IMR-90 (cell line): ENCODE measurements around the gene FGGY. TPM values are rescaled to one million over a fixed set of nuclear protein-coding genes. Genes with fewer than 3 reads are reported as not detected.

ENCODE experiments used
- ATAC-seq: fragments of 200-7000 bp; cut with Tn5 transposase; 2 replicates; pipeline ENCODE4 v1.9.1; 2020; ENCODE audit warnings: low read depth, mild to moderate bottlenecking, moderate library complexity
- BruUV-seq: library from RNA; stranded (reverse); fragments of 400-500 nt; replicated peaks from 2 replicates; lab custom pipeline; 2021; lab: Mats Ljungman, UMichigan
- CTCF ChIA-PET: fragments of 300-600 bp; formaldehyde crosslinking; extraction: SDS; loops from one replicate; lab custom pipeline; 2021; ENCODE audit warnings: antibody characterized with exemption; lab: Yijun Ruan, JAX
- POLR2A ChIA-PET: fragments of 300-600 bp; sonication (Branson Sonifier 250); formaldehyde crosslinking; loops from one replicate; lab custom pipeline; 2022; ENCODE audit warnings: antibody characterized with exemption; ENCODE audit not compliant: unreplicated experiment; lab: Charles Lee
- DNase-seq: peaks from one replicate; pipeline ENCODE4 v3.0.0; 2013
- H2AFZ ChIP-seq: replicated peaks from 2 replicates; pipeline ENCODE3; 2013; ENCODE audit warnings: low read length, mild to moderate bottlenecking; ENCODE audit not compliant: poor library complexity
- H2AK5ac ChIP-seq: 2 replicates; pipeline ENCODE4 v1.6.1; 2013; ENCODE audit warnings: low read depth, low read length, inconsistent platforms
- H2AK9ac ChIP-seq: replicated peaks from 2 replicates; pipeline ENCODE3; 2013; ENCODE audit warnings: mild to moderate bottlenecking, low read depth, low read length, moderate library complexity; ENCODE audit not compliant: poor library complexity
- H2BK120ac ChIP-seq: 2 replicates; pipeline ENCODE4 v1.6.1; 2013; ENCODE audit warnings: low read depth, low read length, inconsistent platforms
- H2BK15ac ChIP-seq: 3 replicates; pipeline ENCODE4 v1.6.1; 2013; ENCODE audit warnings: low read depth, low read length, inconsistent platforms
- H2BK20ac ChIP-seq: 2 replicates; pipeline ENCODE4 v1.6.1; 2013; ENCODE audit warnings: low read depth, mild to moderate bottlenecking, inconsistent platforms, low read length, moderate library complexity
- H2BK5ac ChIP-seq: 2 replicates; pipeline ENCODE4 v1.6.1; 2013; ENCODE audit warnings: mild to moderate bottlenecking, low read depth, low read length, inconsistent platforms; ENCODE audit not compliant: poor library complexity, severe bottlenecking
- H3K14ac ChIP-seq: replicated peaks from 2 replicates; pipeline ENCODE4 v1.6.1; 2013; ENCODE audit warnings: low read depth, low read length, inconsistent platforms
- H3K18ac ChIP-seq: 2 replicates; pipeline ENCODE4 v1.6.1; 2013; ENCODE audit warnings: low read depth, low read length, control low read depth
- H3K23ac ChIP-seq: 2 replicates; pipeline ENCODE4 v1.6.1; 2013; ENCODE audit warnings: low read depth, low read length, inconsistent platforms
- H3K27ac ChIP-seq: 2 replicates; pipeline ENCODE4 v1.5.1; 2013; ENCODE audit warnings: mild to moderate bottlenecking, control low read depth, low read length; ENCODE audit not compliant: insufficient read depth
- H3K27me3 ChIP-seq: 2 replicates; pipeline ENCODE4 v1.6.1; 2013; ENCODE audit warnings: low read length; ENCODE audit not compliant: control insufficient read depth, insufficient read depth
- H3K36me3 ChIP-seq: 2 replicates; pipeline ENCODE4 v1.6.1; 2013; ENCODE audit warnings: low read length, mixed read lengths; ENCODE audit not compliant: control insufficient read depth, insufficient read depth
- H3K4ac ChIP-seq: 2 replicates; pipeline ENCODE4 v1.6.1; 2013; ENCODE audit warnings: low read depth, low read length, inconsistent platforms
- H3K4me1 ChIP-seq: 2 replicates; pipeline ENCODE4 v1.6.1; 2013; ENCODE audit warnings: low read length, mixed read lengths; ENCODE audit not compliant: control insufficient read depth, insufficient read depth
- H3K4me2 ChIP-seq: 2 replicates; pipeline ENCODE4 v1.6.1; 2013; ENCODE audit warnings: low read depth, mild to moderate bottlenecking, control low read depth, low read length, moderate library complexity
- H3K4me3 ChIP-seq: 2 replicates; pipeline ENCODE4 v1.5.1; 2013; ENCODE audit warnings: low read depth, mild to moderate bottlenecking, control low read depth, low read length, moderate library complexity; ENCODE audit not compliant: insufficient read depth
- H3K56ac ChIP-seq: 2 replicates; pipeline ENCODE4 v1.6.1; 2013; ENCODE audit warnings: low read length, inconsistent platforms; ENCODE audit not compliant: insufficient read depth; ENCODE audit errors: extremely low read depth
- H3K79me1 ChIP-seq, 2 experiments: 2 replicates each; pipeline ENCODE4 v1.6.1; 2013; ENCODE audit warnings: low read length in 2 of 2, inconsistent platforms in 1 of 2, low read depth in 1 of 2
- H3K9ac ChIP-seq: 2 replicates; pipeline ENCODE4 v1.6.1; 2013; ENCODE audit warnings: low read depth, low read length, control low read depth
- H3K9me1 ChIP-seq: 2 replicates; pipeline ENCODE4 v1.6.1; 2013; ENCODE audit warnings: low read length, inconsistent platforms; ENCODE audit not compliant: insufficient read depth
- H3K9me3 ChIP-seq: 2 replicates; pipeline ENCODE4 v1.6.1; 2013; ENCODE audit warnings: low read length; ENCODE audit not compliant: control insufficient read depth, insufficient read depth
- H4K20me1 ChIP-seq: 2 replicates; pipeline ENCODE4 v1.6.1; 2013; ENCODE audit warnings: low read length, inconsistent platforms; ENCODE audit not compliant: insufficient read depth
- H4K5ac ChIP-seq: 2 replicates; pipeline ENCODE4 v1.6.1; 2013; ENCODE audit warnings: mild to moderate bottlenecking, low read depth, low read length, control low read depth
- H4K8ac ChIP-seq, 2 experiments: 2 replicates each; pipeline ENCODE4 v1.6.1; 2013; ENCODE audit warnings: low read depth in 2 of 2, low read length in 2 of 2, control low read depth in 1 of 2, inconsistent platforms in 1 of 2
- H4K91ac ChIP-seq: 2 replicates; pipeline ENCODE4 v1.6.1; 2013; ENCODE audit warnings: low read depth, low read length, inconsistent platforms; ENCODE audit not compliant: insufficient read depth
- BHLHE40 ChIP-seq: fragments of 150-350 bp; IDR thresholded peaks from 2 replicates; pipeline ENCODE4 v1.6.1; 2016; ENCODE audit warnings: mild to moderate bottlenecking, low read depth, low read length
- CEBPB ChIP-seq: IDR thresholded peaks from 2 replicates; pipeline ENCODE4 v1.6.1; 2012; ENCODE audit warnings: low read depth, low read length, improper control_type of control experiment
- CHD1 ChIP-seq: IDR thresholded peaks from 2 replicates; pipeline ENCODE4 v1.6.1; 2012; ENCODE audit warnings: low read depth, low read length, improper control_type of control experiment
- CTCF ChIP-seq: conservative IDR thresholded peaks from 2 replicates; pipeline ENCODE4 v1.5.1; 2012; ENCODE audit warnings: mild to moderate bottlenecking, low read depth, low read length, improper control_type of control experiment
- FOS ChIP-seq: fragments of 150-350 bp; IDR thresholded peaks from 2 replicates; pipeline ENCODE4 v1.6.1; 2016; ENCODE audit warnings: low read depth, low read length
- MAFK ChIP-seq: IDR thresholded peaks from 2 replicates; pipeline ENCODE4 v1.6.1; 2012; ENCODE audit warnings: low read depth, low read length, improper control_type of control experiment
- MAZ ChIP-seq: IDR thresholded peaks from 2 replicates; pipeline ENCODE4 v1.6.1; 2012; ENCODE audit warnings: low read depth, mild to moderate bottlenecking, low read length, improper control_type of control experiment, moderate library complexity, borderline replicate concordance
- MXI1 ChIP-seq: IDR thresholded peaks from 2 replicates; pipeline ENCODE4 v1.6.1; 2012; ENCODE audit warnings: low read depth, mild to moderate bottlenecking, low read length, moderate library complexity, borderline replicate concordance
- NFE2L2 ChIP-seq: fragments of 150-350 bp; IDR thresholded peaks from 2 replicates; pipeline ENCODE4 v1.6.1; 2016; ENCODE audit warnings: low read depth, mild to moderate bottlenecking, low read length
- POLR2A ChIP-seq: IDR thresholded peaks from 2 replicates; pipeline ENCODE4 v1.6.1; 2012; ENCODE audit warnings: mild to moderate bottlenecking, low read depth, low read length
- RAD21 ChIP-seq: IDR thresholded peaks from 2 replicates; pipeline ENCODE4 v1.6.1; 2012; ENCODE audit warnings: low read length, improper control_type of control experiment
- RCOR1 ChIP-seq: IDR thresholded peaks from 2 replicates; pipeline ENCODE4 v1.6.1; 2012; ENCODE audit warnings: mild to moderate bottlenecking, low read length, improper control_type of control experiment; ENCODE audit not compliant: insufficient replicate concordance
- RFX5 ChIP-seq: IDR thresholded peaks from 2 replicates; pipeline ENCODE4 v1.8.0; 2012; ENCODE audit warnings: low read depth, mild to moderate bottlenecking, low read length, moderate library complexity
- SMC3 ChIP-seq: fragments of 150-350 bp; IDR thresholded peaks from 2 replicates; pipeline ENCODE4 v1.6.1; 2016; ENCODE audit warnings: low read depth, mild to moderate bottlenecking, antibody characterized with exemption, low read length, moderate library complexity
- USF2 ChIP-seq: fragments of 150-350 bp; IDR thresholded peaks from 2 replicates; pipeline ENCODE4 v1.6.1; 2017; ENCODE audit warnings: mild to moderate bottlenecking, antibody characterized with exemption, low read length, low read depth
- WGBS, 2 experiments: methylation state at CpG; one replicate each; pipeline versions ENCODE4 v1.1.5 to v1.1.7; 2013; ENCODE audit warnings: missing lambda C conversion rate in 2 of 2; ENCODE audit not compliant: insufficient read length in 1 of 2; ENCODE audit errors: extremely low coverage in 2 of 2; 5-methylcytosine and 5-hydroxymethylcytosine counted together
- dilution Hi-C: fragments of 300-500 bp; cut with HindIII; formaldehyde crosslinking; loops from one replicate; pipeline ENCODE4 v1.14.3; 2018; ENCODE audit warnings: low sequenced_read_pairs; ENCODE audit not compliant: unreplicated experiment
- in situ Hi-C: fragments of 300-500 bp; cut with MboI; formaldehyde crosslinking; loops from 3 replicates; pipeline ENCODE4 v1.14.3; 2019; ENCODE audit warnings: low sequenced_read_pairs, inconsistent platforms, mixed read lengths
- intact Hi-C: fragments of 100-400 bp; cut with micrococcal nuclease; formaldehyde crosslinking; loops from 2 replicates; pipeline ENCODE4 v1.10.0; 2022
- polyA plus RNA-seq, 3 experiments: library from polyadenylated mRNA; depleted of rRNA; stranded (reverse); fragments of >200 nt; gene quantifications; 2 replicates each; pipeline ENCODE4 v1.2.3, GENCODE V29; 2012; ENCODE audit warnings: low replicate concordance in 1 of 3
- total RNA-seq: library from RNA; depleted of rRNA; stranded (reverse); fragments of >200 nt; gene quantifications from 2 replicates; pipeline ENCODE4 v1.2.3, GENCODE V29; 2012
- TF ChIP-seq, protein P1 (sequence below): fragments of 150-350 bp; IDR thresholded peaks from 2 replicates; pipeline ENCODE4 v1.6.1; 2016; ENCODE audit warnings: low read depth, mild to moderate bottlenecking, low read length, moderate library complexity, borderline replicate concordance

FGGY gene
- total and polyA plus RNA-seq, 2 of the 4 experiments (the other 2 are of a cell fraction): 5.6 to 14.0 TPM

GRCh38 chr1:59346429-59346828 is 49.5 kb downstream of the FGGY start:
- Histone ChIP-seq H3K23ac (no peak overlapping the region), H3K4me3 (no peak overlapping the region), H2BK120ac (no peak overlapping the region), H3K14ac (no peak overlapping the region), H4K8ac (no peak overlapping the region), H2AFZ (no peak overlapping the region), H3K18ac (no peak overlapping the region), H3K9ac (no peak overlapping the region), H2AK5ac (no peak overlapping the region), H4K91ac (no peak overlapping the region), H3K4me2 (no peak overlapping the region), H3K4me1 (peaks cover 2% of the 10 kb centered on the region; the same call in 1 of the 2 replicates), H3K79me1 (no peaks in the 10 kb centered on the region), H3K36me3 (no peaks in the 10 kb centered on the region), H2AK9ac (no peak overlapping the region), H4K5ac (no peak overlapping the region), H3K9me1 (0 out of 2 replicates have a peak, but pooled peaks cover 2% of the 10 kb centered on the region), H3K9me3 (no peaks in the 10 kb centered on the region), H3K27ac (no peak overlapping the region), H2BK20ac (no peak overlapping the region), H3K27me3 (no peaks in the 10 kb centered on the region), H4K20me1 (no peaks in the 10 kb centered on the region), H2BK15ac (no peak overlapping the region), H2BK5ac (no peak overlapping the region), H3K4ac (no peak overlapping the region), H3K56ac (no peak overlapping the region)
- no CpG with 5 or more reads among the region's 3 CpGs for WGBS, 2 experiments
- intact Hi-C loops: no loop called here
- TF ChIP-seq CEBPB (no peak), USF2 (no peak), RFX5 (no peak), MAZ (no peak), FOS (no peak), CTCF (no peak), CHD1 (no peak), NFE2L2 (no peak), SMC3 (no peak), MXI1 (no peak), RCOR1 (no peak), MAFK (no peak), RAD21 (no peak), POLR2A (no peak), BHLHE40 (no peak)
- TF ChIP-seq, protein P1, sequence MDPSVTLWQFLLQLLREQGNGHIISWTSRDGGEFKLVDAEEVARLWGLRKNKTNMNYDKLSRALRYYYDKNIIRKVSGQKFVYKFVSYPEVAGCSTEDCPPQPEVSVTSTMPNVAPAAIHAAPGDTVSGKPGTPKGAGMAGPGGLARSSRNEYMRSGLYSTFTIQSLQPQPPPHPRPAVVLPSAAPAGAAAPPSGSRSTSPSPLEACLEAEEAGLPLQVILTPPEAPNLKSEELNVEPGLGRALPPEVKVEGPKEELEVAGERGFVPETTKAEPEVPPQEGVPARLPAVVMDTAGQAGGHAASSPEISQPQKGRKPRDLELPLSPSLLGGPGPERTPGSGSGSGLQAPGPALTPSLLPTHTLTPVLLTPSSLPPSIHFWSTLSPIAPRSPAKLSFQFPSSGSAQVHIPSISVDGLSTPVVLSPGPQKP: no peak
- ChIA-PET CTCF (no interaction called here), POLR2A (no interaction called here)
- in situ Hi-C loops: no loop called here
- dilution Hi-C loops: no loop called here
- BruUV-seq: no TSS peak
- ATAC-seq (no peak), DNase-seq (no peak)
